PC-3 (cell line): ENCODE results near the gene FAM120B. TPM values are rescaled to one million over a fixed set of nuclear protein-coding genes. Genes with fewer than 3 reads are reported as not detected.

ENCODE experiments used
- ATAC-seq: fragments of 200-7000 bp; cut with Tn5 transposase; 2 replicates; pipeline ENCODE4 v1.9.1; 2020; ENCODE audit warnings: mild to moderate bottlenecking, moderate library complexity
- BruUV-seq: library from RNA; stranded (reverse); fragments of 400-500 nt; replicated peaks from 2 replicates; lab custom pipeline; 2021; lab: Mats Ljungman, UMichigan
- CTCF ChIA-PET: fragments of 300-600 bp; sonication (Branson Sonifier 250); formaldehyde crosslinking; loops from one replicate; lab custom pipeline; 2022; ENCODE audit warnings: antibody characterized with exemption; lab: Charles Lee
- POLR2A ChIA-PET: fragments of 300-600 bp; sonication (Branson Sonifier 250); formaldehyde crosslinking; loops from one replicate; lab custom pipeline; 2022; ENCODE audit warnings: antibody characterized with exemption; ENCODE audit not compliant: unreplicated experiment; lab: Charles Lee
- DNase-seq: peaks from one replicate; pipeline ENCODE4 v3.0.0-alpha.2; 2015
- H2AFZ ChIP-seq: fragments of 300-600 bp; sonication (generic); 2 replicates; pipeline ENCODE4 v1.6.0; 2016; ENCODE audit warnings: antibody characterized with exemption, low read length
- H3F3A ChIP-seq: fragments of 300-600 bp; sonication (generic); one replicate; pipeline ENCODE4 v1.6.0; 2017; ENCODE audit warnings: antibody characterized with exemption, low read length, control low read depth, mild to moderate bottlenecking; ENCODE audit not compliant: unreplicated experiment
- H3K27ac ChIP-seq: fragments of 300-600 bp; sonication (generic); 2 replicates; pipeline ENCODE4 v1.5.1; 2016; ENCODE audit warnings: mild to moderate bottlenecking, low read length
- H3K27me3 ChIP-seq: fragments of 300-600 bp; sonication (generic); 2 replicates; pipeline ENCODE4 v1.6.1; 2016; ENCODE audit warnings: low read length, mixed read lengths
- H3K36me3 ChIP-seq: fragments of 300-600 bp; sonication (generic); 2 replicates; pipeline ENCODE4 v1.6.1; 2016; ENCODE audit warnings: low read depth, mixed run types, low read length, mixed read lengths
- H3K4me1 ChIP-seq: fragments of 300-600 bp; sonication (generic); 2 replicates; pipeline ENCODE4 v1.5.1; 2016; ENCODE audit warnings: low read length; ENCODE audit not compliant: insufficient read depth
- H3K4me2 ChIP-seq: fragments of 300-600 bp; sonication (generic); 2 replicates; pipeline ENCODE4 v1.6.0; 2016; ENCODE audit warnings: low read length
- H3K4me3 ChIP-seq: fragments of 300-600 bp; sonication (generic); 2 replicates; pipeline ENCODE4 v1.5.1; 2016; ENCODE audit warnings: mild to moderate bottlenecking, low read length, mixed read lengths
- H3K79me2 ChIP-seq: fragments of 300-600 bp; sonication (generic); 2 replicates; pipeline ENCODE4 v1.6.1; 2017; ENCODE audit warnings: low read length, mixed read lengths
- H3K9ac ChIP-seq: fragments of 300-600 bp; sonication (generic); 2 replicates; pipeline ENCODE4 v1.6.0; 2016; ENCODE audit warnings: mild to moderate bottlenecking, low read length
- H3K9me2 ChIP-seq: fragments of 300-600 bp; sonication (generic); replicated peaks from 2 replicates; pipeline ENCODE4 v1.6.1; 2016; ENCODE audit warnings: mixed run types, low read length, mixed read lengths
- H3K9me3 ChIP-seq: fragments of 300-600 bp; sonication (generic); 2 replicates; pipeline ENCODE4 v1.6.1; 2016; ENCODE audit warnings: low read length, mixed read lengths
- H4K20me1 ChIP-seq: fragments of 300-600 bp; sonication (generic); 2 replicates; pipeline ENCODE4 v1.6.1; 2016; ENCODE audit warnings: low read length, mixed read lengths
- EZH2 ChIP-seq: fragments of 300-600 bp; sonication (generic); IDR thresholded peaks from one replicate; pipeline ENCODE4 v1.6.1; 2017; ENCODE audit warnings: antibody characterized with exemption, mild to moderate bottlenecking, low read length; ENCODE audit not compliant: unreplicated experiment
- EZH2phosphoT487 ChIP-seq: fragments of 300-600 bp; sonication (generic); IDR thresholded peaks from 2 replicates; pipeline ENCODE4 v1.6.1; 2018; ENCODE audit warnings: mild to moderate bottlenecking, antibody characterized with exemption, low read length, borderline replicate concordance
- intact Hi-C: fragments of 100-400 bp; cut with micrococcal nuclease; formaldehyde crosslinking; loops from 2 replicates; pipeline ENCODE4 v1.9.0; 2023
- total RNA-seq: library from RNA; depleted of rRNA; stranded (reverse); fragments of >200 nt; gene quantifications from 2 replicates; pipeline ENCODE4 v1.2.3, GENCODE V29; 2014
- TF ChIP-seq, protein P1 (sequence below): fragments of 300-600 bp; sonication (generic); conservative IDR thresholded peaks from 2 replicates; pipeline ENCODE4 v1.5.1; 2017; ENCODE audit warnings: antibody characterized with exemption, low read depth, mild to moderate bottlenecking, low read length

The FAM120B gene
- total RNA-seq, 1 experiment from 2014 or later = 8.7 TPM

DNA sequence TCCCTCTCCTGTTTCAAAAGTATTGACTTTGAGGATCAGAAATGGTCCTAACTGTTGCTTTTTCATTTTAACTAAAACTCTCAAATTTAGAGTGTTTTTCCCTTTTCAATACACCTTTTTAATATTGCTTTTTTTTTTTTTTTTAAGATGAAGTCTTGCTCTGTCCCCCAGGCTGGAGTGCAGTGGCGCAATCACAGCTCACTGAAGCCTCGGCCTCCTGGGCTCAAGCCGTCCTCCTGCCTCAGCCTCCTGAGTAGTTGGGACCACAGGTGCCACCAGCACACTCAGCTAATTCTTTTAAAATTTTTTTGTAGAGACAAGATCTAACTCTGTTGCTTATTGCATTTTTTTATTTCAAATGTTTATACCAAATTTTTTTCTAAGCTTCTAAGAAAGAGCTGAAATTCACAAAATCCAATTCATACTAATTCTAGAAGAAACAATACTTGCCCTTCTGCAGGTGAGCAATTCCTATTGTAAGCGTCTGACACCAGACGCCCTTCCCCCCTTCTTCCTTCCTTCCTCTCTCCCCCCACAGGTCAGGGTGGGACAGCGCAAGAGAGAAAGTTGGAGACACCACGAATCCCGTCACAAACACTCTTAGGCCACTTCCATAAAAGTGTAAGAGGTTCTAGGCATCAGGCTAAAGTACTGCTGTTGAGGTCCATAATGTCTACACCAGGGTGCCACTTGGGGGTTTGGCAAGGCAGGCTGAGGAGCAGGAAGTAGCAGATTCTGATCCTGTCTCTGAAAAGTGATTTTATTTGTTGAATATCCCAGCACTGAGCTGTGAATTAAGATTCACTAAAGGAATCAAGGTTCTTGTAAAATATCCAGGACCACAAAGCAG, 28.4 kb upstream of the FAM120B start:
- no peaks in the 10 kb centered on the region for H3F3A ChIP-seq
- H3K79me2 ChIP-seq = no peaks in the 10 kb centered on the region
- no peaks in the 10 kb centered on the region for H3K9me2 ChIP-seq
- peaks cover 18% of the 10 kb centered on the region; the same call in 1 of the 2 replicates for H3K4me1 ChIP-seq
- DNase-seq (no peak), ATAC-seq (no peak)
- no peaks in the 10 kb centered on the region for H3K36me3 ChIP-seq
- no peaks in the 10 kb centered on the region for H4K20me1 ChIP-seq
- H3K4me3 ChIP-seq = no peak overlapping the region
- CTCF ChIA-PET = no interaction called here
- BruUV-seq = no TSS peak
- intact Hi-C loops = no loop called here
- TF ChIP-seq, protein P1, sequence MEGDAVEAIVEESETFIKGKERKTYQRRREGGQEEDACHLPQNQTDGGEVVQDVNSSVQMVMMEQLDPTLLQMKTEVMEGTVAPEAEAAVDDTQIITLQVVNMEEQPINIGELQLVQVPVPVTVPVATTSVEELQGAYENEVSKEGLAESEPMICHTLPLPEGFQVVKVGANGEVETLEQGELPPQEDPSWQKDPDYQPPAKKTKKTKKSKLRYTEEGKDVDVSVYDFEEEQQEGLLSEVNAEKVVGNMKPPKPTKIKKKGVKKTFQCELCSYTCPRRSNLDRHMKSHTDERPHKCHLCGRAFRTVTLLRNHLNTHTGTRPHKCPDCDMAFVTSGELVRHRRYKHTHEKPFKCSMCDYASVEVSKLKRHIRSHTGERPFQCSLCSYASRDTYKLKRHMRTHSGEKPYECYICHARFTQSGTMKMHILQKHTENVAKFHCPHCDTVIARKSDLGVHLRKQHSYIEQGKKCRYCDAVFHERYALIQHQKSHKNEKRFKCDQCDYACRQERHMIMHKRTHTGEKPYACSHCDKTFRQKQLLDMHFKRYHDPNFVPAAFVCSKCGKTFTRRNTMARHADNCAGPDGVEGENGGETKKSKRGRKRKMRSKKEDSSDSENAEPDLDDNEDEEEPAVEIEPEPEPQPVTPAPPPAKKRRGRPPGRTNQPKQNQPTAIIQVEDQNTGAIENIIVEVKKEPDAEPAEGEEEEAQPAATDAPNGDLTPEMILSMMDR = no peak
- no peak for TF ChIP-seq EZH2
- TF ChIP-seq EZH2phosphoT487 = no peak
- no peak overlapping the region for H3K27ac ChIP-seq
- H3K9me3 ChIP-seq = no peaks in the 10 kb centered on the region
- H3K27me3 ChIP-seq = no peaks in the 10 kb centered on the region
- POLR2A ChIA-PET = no interaction called here
- no peak overlapping the region for H2AFZ ChIP-seq
- no peak overlapping the region for H3K9ac ChIP-seq
- H3K4me2 ChIP-seq = no peak overlapping the region

DNA sequence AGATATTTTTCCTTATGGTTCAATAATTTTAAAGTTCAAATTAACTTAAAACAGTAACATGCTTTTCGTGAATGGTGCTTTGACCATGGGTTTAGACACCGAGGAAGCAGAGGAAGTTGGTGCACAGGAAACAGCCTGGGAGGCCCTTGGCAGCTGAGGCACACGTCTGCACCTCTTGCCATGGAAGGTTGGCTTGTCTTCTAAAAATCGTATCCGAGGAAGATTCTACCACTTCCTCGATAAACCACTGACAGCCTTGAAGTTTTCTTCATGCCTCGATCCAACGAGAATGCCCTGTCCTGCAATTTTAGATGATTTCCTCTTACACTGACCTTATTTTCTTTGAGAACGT, 27.8 kb upstream of the FAM120B start:
- Histone ChIP-seq H3K27ac (no peak overlapping the region), H3K4me2 (no peak overlapping the region), H2AFZ (no peak overlapping the region), H3K9me2 (no peaks in the 10 kb centered on the region), H3K27me3 (no peaks in the 10 kb centered on the region), H3K79me2 (no peaks in the 10 kb centered on the region), H3K4me1 (peaks cover 18% of the 10 kb centered on the region; the same call in 1 of the 2 replicates), H4K20me1 (no peaks in the 10 kb centered on the region), H3K4me3 (no peak overlapping the region), H3K9ac (no peak overlapping the region), H3K36me3 (no peaks in the 10 kb centered on the region), H3F3A (no peaks in the 10 kb centered on the region), H3K9me3 (no peaks in the 10 kb centered on the region)
- no peak for DNase-seq
- TF ChIP-seq, protein P1 = no peak
- TF ChIP-seq EZH2phosphoT487 (no peak), EZH2 (no peak)
- ATAC-seq = no peak
- ChIA-PET POLR2A (no interaction called here), CTCF (no interaction called here)
- intact Hi-C loops = no loop called here
- no TSS peak for BruUV-seq

DNA sequence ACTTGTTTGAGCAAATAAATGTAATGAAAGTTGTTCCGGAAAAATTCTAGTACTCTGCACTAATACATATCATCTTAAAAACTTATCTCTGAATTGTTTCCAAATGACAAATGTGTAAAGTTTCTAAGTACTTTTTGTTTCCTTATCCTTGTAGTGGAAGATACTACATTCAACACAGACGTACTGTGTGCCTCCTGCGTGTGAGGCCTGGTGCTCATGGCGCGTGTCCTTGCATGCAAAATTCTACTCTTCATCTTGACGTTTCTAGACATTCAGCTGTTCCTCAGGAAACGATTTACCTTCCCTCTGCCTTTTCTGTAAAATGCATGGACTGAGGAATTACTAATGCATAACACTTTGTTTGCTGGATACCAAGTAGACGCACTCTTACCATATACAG, 27.1 kb upstream of the FAM120B start:
- no peak overlapping the region for H3K27ac ChIP-seq
- no peak overlapping the region for H3K9ac ChIP-seq
- intact Hi-C loops = no loop called here
- CTCF ChIA-PET = interaction anchor here (0.7 kb wide), 1 partner anchor 447 kb away, joined by 3 read pairs; no protein-coding TSS in a partner anchor
- H3K27me3 ChIP-seq = no peaks in the 10 kb centered on the region
- ATAC-seq (no peak), DNase-seq (no peak)
- H4K20me1 ChIP-seq = no peaks in the 10 kb centered on the region
- POLR2A ChIA-PET = no interaction called here
- TF ChIP-seq, protein P1 = no peak
- no peak for TF ChIP-seq EZH2phosphoT487
- TF ChIP-seq EZH2 = no peak
- H3K4me1 ChIP-seq = peaks cover 18% of the 10 kb centered on the region; the same call in 1 of the 2 replicates
- H3K4me3 ChIP-seq = no peak overlapping the region
- H2AFZ ChIP-seq = no peak overlapping the region
- no peaks in the 10 kb centered on the region for H3F3A ChIP-seq
- H3K9me3 ChIP-seq = no peaks in the 10 kb centered on the region
- no peak overlapping the region for H3K4me2 ChIP-seq
- BruUV-seq = no TSS peak
- no peaks in the 10 kb centered on the region for H3K9me2 ChIP-seq
- H3K79me2 ChIP-seq = no peaks in the 10 kb centered on the region
- H3K36me3 ChIP-seq = no peaks in the 10 kb centered on the region
